Prostate gland (tissue), 2 donors: ENCODE results near the gene TMEM266.

Experiments used
- POLR2A ChIP-seq: fragments of 450-650 bp; IDR thresholded peaks from one replicate; pipeline ENCODE4 v1.6.1; 2016; ENCODE audit warnings: antibody characterized with exemption, mild to moderate bottlenecking
- TF ChIP-seq, protein P1 (sequence below), 4 experiments: fragments of 200-600 bp in 2 of 4; fragments of 450-650 bp in 2 of 4; sonication (generic) in 2 of 4; IDR thresholded peaks; 1 replicate in 3 of 4; 2 replicates in 1 of 4; pipeline ENCODE4 v1.5.1; 2016 to 2019; ENCODE audit warnings: antibody characterized with exemption in 4 of 4, mild to moderate bottlenecking in 2 of 4, moderate library complexity in 2 of 4

DNA sequence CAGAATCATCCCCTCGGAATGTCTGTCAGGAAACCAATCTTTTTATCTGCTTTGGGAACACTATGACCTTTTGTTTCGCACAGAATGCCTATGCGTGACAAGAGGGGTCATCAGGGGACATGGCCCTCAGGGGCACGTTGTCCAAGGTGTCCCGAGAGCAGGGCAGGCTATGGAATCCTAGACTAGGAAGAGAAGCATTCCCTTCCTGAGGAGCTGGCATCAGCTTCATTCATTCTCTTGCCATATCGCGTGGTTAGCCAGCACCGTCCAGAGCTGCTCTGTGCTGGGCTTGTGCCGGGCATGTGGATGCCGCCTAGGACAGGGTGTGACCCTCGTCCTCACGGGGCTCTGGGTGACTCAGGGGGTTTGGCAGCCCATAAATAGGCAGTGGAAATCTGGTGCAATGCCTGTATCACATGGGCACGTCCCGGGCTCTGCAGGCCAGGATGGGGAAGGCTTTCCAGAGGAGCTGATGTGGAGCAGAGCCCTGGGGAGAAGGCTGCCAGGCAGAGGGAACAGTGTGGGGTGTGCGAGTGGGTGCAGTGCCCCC is 117.8 kb downstream of the TMEM266 start:
- TF ChIP-seq, protein P1, sequence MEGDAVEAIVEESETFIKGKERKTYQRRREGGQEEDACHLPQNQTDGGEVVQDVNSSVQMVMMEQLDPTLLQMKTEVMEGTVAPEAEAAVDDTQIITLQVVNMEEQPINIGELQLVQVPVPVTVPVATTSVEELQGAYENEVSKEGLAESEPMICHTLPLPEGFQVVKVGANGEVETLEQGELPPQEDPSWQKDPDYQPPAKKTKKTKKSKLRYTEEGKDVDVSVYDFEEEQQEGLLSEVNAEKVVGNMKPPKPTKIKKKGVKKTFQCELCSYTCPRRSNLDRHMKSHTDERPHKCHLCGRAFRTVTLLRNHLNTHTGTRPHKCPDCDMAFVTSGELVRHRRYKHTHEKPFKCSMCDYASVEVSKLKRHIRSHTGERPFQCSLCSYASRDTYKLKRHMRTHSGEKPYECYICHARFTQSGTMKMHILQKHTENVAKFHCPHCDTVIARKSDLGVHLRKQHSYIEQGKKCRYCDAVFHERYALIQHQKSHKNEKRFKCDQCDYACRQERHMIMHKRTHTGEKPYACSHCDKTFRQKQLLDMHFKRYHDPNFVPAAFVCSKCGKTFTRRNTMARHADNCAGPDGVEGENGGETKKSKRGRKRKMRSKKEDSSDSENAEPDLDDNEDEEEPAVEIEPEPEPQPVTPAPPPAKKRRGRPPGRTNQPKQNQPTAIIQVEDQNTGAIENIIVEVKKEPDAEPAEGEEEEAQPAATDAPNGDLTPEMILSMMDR (IDR thresholded peaks at IDR 0.05) = no peak
- no peak for TF ChIP-seq POLR2A
